SK-N-SH treated with all-trans-retinoic acid at 6 μM for 48 hours (cell line): ENCODE measurements around the gene OIT3.
A peak's percentile ranks its signal among the peaks of the same experiment; 100 is the strongest.

Source experiments
- ATAC-seq: fragments of 200-7000 bp; cut with Tn5 transposase; 3 replicates; pipeline ENCODE4 v1.9.1; 2020; ENCODE audit warnings: mild to moderate bottlenecking, moderate library complexity
- ARNTL ChIP-seq: fragments of 450-650 bp; formaldehyde crosslinking; IDR thresholded peaks from 2 replicates; pipeline ENCODE4 v1.5.0; 2020; ENCODE audit warnings: low read depth, mild to moderate bottlenecking, moderate library complexity, borderline replicate concordance
- BACH2 ChIP-seq: fragments of 250-450 bp; sonication (Bioruptor Pico); IDR thresholded peaks from 2 replicates; pipeline ENCODE4 v1.9.0; 2021; ENCODE audit warnings: mild to moderate bottlenecking, borderline replicate concordance
- CSDC2 ChIP-seq: fragments of 250-450 bp; sonication (Bioruptor Pico); IDR thresholded peaks from 2 replicates; pipeline ENCODE4 v1.5.0; 2020; ENCODE audit warnings: mild to moderate bottlenecking, moderate library complexity
- ESRRG ChIP-seq: fragments of 250-450 bp; sonication (Bioruptor Pico); IDR thresholded peaks from 2 replicates; pipeline ENCODE4 v1.6.1; 2021; ENCODE audit warnings: mild to moderate bottlenecking
- GLIS3 ChIP-seq: fragments of 250-450 bp; sonication (Bioruptor Pico); IDR thresholded peaks from 2 replicates; pipeline ENCODE4 v1.5.0; 2020; ENCODE audit warnings: mild to moderate bottlenecking, moderate library complexity
- ISL1 ChIP-seq: fragments of 250-450 bp; sonication (Bioruptor Pico); IDR thresholded peaks from 2 replicates; pipeline ENCODE4 v2.1.2; 2022; ENCODE audit warnings: mild to moderate bottlenecking, moderate library complexity
- PPARA ChIP-seq: fragments of 250-450 bp; sonication (Bioruptor Pico); IDR thresholded peaks from 2 replicates; pipeline ENCODE4 v1.5.0; 2020; ENCODE audit warnings: mild to moderate bottlenecking, borderline replicate concordance
- RARB ChIP-seq: fragments of 250-450 bp; sonication (Bioruptor Pico); IDR thresholded peaks from 2 replicates; pipeline ENCODE4 v1.8.0; 2021; ENCODE audit warnings: mild to moderate bottlenecking, moderate library complexity
- TCF4 ChIP-seq: fragments of 250-450 bp; sonication (Bioruptor Pico); IDR thresholded peaks from 2 replicates; pipeline ENCODE4 v1.8.0; 2021; ENCODE audit warnings: mild to moderate bottlenecking, moderate library complexity, borderline replicate concordance
- TOX ChIP-seq: fragments of 250-450 bp; sonication (Bioruptor Pico); IDR thresholded peaks from 2 replicates; pipeline ENCODE4 v1.8.0; 2021; ENCODE audit warnings: mild to moderate bottlenecking, moderate library complexity, borderline replicate concordance
- ZFP3 ChIP-seq: fragments of 250-450 bp; sonication (Bioruptor Pico); IDR thresholded peaks from 2 replicates; pipeline ENCODE4 v1.5.0; 2020; ENCODE audit warnings: mild to moderate bottlenecking, moderate library complexity
- ZFP30 ChIP-seq: fragments of 450-650 bp; formaldehyde crosslinking; IDR thresholded peaks from 2 replicates; pipeline ENCODE4 v1.5.0; 2022; ENCODE audit warnings: mild to moderate bottlenecking, moderate library complexity
- ZNF565 ChIP-seq: fragments of 450-650 bp; formaldehyde crosslinking; conservative IDR thresholded peaks from 2 replicates; pipeline ENCODE4 v1.5.0; 2020; ENCODE audit warnings: low read depth, mild to moderate bottlenecking, moderate library complexity
- ZNF70 ChIP-seq: fragments of 450-650 bp; formaldehyde crosslinking; IDR thresholded peaks from 2 replicates; pipeline ENCODE4 v1.5.0; 2020; ENCODE audit warnings: mild to moderate bottlenecking, moderate library complexity
- ZNF8 ChIP-seq: fragments of 450-650 bp; formaldehyde crosslinking; IDR thresholded peaks from 2 replicates; pipeline ENCODE4 v1.5.0; 2020; ENCODE audit warnings: mild to moderate bottlenecking, moderate library complexity
- TF ChIP-seq, protein P1 (sequence below): fragments of 250-450 bp; sonication (Bioruptor Pico); IDR thresholded peaks from 2 replicates; pipeline ENCODE4 v1.5.0; 2020; ENCODE audit warnings: mild to moderate bottlenecking, moderate library complexity
- TF ChIP-seq, protein P2 (sequence below): fragments of 250-450 bp; sonication (Bioruptor Pico); IDR thresholded peaks from 2 replicates; pipeline ENCODE4 v1.5.1; 2020; ENCODE audit warnings: low read depth, mild to moderate bottlenecking, moderate library complexity
- TF ChIP-seq, protein P3 (sequence below): fragments of 250-450 bp; sonication (Bioruptor Pico); IDR thresholded peaks from 2 replicates; pipeline ENCODE4 v1.8.0; 2020; ENCODE audit warnings: mild to moderate bottlenecking, moderate library complexity, borderline replicate concordance
- TF ChIP-seq, protein P4 (sequence below): fragments of 250-450 bp; sonication (Bioruptor Pico); IDR thresholded peaks from 2 replicates; pipeline ENCODE4 v1.8.0; 2021; ENCODE audit warnings: low read depth, mild to moderate bottlenecking, moderate library complexity, borderline replicate concordance
- TF ChIP-seq, protein P5 (sequence below): fragments of 250-450 bp; sonication (Bioruptor Pico); IDR thresholded peaks from 2 replicates; pipeline ENCODE4 v1.5.1; 2021; ENCODE audit warnings: mild to moderate bottlenecking, moderate library complexity

OIT3 gene

DNA sequence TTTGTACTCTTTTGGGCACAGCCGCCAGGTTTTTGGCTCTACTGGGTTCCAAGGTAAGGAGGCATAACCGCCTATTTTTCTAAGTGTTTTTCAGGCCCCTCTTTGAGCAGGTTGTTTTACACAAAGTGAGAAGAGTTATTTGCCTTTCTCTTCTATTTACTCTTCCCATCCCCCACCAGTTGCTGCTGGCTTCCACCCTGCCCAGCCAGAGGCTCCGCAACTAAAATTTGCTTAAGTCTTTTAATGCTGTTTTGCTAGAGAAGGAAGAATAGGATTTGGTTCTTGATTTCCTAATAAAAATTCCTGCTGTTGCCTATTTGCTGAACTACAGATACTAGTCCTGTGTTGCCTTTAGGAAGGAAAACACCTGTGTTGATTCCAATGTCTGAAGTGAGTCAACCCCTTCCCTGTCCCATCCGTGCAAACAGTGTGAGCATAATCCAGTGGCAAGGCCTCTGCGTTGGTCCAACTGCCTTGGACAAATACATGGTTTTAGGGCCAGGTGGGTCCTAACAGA lies 59.2 kb downstream of the OIT3 start:
- ATAC-seq, result no peak
- no peak for TF ChIP-seq ZFP3 (CRISPR knock-in tag)
- TF ChIP-seq BACH2 (CRISPR knock-in tag), result no peak
- no peak for TF ChIP-seq GLIS3
- no peak for TF ChIP-seq ESRRG
- TF ChIP-seq PPARA (CRISPR knock-in tag), result no peak
- TF ChIP-seq, protein P1, sequence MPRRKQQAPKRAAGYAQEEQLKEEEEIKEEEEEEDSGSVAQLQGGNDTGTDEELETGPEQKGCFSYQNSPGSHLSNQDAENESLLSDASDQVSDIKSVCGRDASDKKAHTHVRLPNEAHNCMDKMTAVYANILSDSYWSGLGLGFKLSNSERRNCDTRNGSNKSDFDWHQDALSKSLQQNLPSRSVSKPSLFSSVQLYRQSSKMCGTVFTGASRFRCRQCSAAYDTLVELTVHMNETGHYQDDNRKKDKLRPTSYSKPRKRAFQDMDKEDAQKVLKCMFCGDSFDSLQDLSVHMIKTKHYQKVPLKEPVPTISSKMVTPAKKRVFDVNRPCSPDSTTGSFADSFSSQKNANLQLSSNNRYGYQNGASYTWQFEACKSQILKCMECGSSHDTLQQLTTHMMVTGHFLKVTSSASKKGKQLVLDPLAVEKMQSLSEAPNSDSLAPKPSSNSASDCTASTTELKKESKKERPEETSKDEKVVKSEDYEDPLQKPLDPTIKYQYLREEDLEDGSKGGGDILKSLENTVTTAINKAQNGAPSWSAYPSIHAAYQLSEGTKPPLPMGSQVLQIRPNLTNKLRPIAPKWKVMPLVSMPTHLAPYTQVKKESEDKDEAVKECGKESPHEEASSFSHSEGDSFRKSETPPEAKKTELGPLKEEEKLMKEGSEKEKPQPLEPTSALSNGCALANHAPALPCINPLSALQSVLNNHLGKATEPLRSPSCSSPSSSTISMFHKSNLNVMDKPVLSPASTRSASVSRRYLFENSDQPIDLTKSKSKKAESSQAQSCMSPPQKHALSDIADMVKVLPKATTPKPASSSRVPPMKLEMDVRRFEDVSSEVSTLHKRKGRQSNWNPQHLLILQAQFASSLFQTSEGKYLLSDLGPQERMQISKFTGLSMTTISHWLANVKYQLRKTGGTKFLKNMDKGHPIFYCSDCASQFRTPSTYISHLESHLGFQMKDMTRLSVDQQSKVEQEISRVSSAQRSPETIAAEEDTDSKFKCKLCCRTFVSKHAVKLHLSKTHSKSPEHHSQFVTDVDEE (CRISPR knock-in tag), result no peak
- TF ChIP-seq ZFP30, result no peak

DNA sequence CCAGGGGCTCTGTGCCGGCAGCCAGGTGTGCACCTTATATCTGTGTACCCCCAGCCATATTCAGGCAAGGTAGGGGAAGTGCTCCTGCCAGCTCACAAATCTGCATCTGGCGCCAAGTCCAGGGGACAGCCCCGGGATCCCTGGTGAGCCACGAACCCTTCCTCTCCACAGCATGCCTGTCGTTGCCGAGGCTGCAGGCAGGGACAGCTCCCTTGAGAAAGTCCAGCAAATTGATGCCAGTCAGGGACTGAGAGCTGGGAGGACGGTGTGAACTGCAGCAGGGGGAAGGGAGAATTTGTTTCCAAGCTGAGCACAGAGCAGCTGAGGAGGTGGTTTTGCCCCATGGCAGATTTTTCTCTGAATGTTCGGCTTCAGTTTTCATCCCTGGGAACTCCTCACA lies 60.1 kb downstream of the OIT3 start:
- TF ChIP-seq TOX (CRISPR knock-in tag) (no peak), ESRRG (no peak), ISL1 (CRISPR knock-in tag) (no peak), ZNF565 (no peak), ZNF70 (CRISPR knock-in tag) (no peak), CSDC2 (CRISPR knock-in tag) (no peak), BACH2 (CRISPR knock-in tag) (no peak), ZFP30 (no peak), RARB (CRISPR knock-in tag) (no peak), ARNTL (CRISPR knock-in tag) (no peak), TCF4 (no peak)
- TF ChIP-seq, protein P2, sequence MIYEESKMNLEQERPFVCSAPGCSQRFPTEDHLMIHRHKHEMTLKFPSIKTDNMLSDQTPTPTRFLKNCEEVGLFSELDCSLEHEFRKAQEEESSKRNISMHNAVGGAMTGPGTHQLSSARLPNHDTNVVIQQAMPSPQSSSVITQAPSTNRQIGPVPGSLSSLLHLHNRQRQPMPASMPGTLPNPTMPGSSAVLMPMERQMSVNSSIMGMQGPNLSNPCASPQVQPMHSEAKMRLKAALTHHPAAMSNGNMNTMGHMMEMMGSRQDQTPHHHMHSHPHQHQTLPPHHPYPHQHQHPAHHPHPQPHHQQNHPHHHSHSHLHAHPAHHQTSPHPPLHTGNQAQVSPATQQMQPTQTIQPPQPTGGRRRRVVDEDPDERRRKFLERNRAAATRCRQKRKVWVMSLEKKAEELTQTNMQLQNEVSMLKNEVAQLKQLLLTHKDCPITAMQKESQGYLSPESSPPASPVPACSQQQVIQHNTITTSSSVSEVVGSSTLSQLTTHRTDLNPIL, result no peak
- TF ChIP-seq, protein P3, sequence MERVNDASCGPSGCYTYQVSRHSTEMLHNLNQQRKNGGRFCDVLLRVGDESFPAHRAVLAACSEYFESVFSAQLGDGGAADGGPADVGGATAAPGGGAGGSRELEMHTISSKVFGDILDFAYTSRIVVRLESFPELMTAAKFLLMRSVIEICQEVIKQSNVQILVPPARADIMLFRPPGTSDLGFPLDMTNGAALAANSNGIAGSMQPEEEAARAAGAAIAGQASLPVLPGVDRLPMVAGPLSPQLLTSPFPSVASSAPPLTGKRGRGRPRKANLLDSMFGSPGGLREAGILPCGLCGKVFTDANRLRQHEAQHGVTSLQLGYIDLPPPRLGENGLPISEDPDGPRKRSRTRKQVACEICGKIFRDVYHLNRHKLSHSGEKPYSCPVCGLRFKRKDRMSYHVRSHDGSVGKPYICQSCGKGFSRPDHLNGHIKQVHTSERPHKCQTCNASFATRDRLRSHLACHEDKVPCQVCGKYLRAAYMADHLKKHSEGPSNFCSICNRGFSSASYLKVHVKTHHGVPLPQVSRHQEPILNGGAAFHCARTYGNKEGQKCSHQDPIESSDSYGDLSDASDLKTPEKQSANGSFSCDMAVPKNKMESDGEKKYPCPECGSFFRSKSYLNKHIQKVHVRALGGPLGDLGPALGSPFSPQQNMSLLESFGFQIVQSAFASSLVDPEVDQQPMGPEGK (CRISPR knock-in tag), result no peak
- TF ChIP-seq, protein P4, sequence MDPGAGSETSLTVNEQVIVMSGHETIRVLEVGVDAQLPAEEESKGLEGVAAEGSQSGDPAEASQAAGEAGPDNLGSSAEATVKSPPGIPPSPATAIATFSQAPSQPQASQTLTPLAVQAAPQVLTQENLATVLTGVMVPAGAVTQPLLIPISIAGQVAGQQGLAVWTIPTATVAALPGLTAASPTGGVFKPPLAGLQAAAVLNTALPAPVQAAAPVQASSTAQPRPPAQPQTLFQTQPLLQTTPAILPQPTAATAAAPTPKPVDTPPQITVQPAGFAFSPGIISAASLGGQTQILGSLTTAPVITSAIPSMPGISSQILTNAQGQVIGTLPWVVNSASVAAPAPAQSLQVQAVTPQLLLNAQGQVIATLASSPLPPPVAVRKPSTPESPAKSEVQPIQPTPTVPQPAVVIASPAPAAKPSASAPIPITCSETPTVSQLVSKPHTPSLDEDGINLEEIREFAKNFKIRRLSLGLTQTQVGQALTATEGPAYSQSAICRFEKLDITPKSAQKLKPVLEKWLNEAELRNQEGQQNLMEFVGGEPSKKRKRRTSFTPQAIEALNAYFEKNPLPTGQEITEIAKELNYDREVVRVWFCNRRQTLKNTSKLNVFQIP (CRISPR knock-in tag), result no peak
- peak; percentile 40; the same call in 2 of the 3 replicates for ATAC-seq

DNA sequence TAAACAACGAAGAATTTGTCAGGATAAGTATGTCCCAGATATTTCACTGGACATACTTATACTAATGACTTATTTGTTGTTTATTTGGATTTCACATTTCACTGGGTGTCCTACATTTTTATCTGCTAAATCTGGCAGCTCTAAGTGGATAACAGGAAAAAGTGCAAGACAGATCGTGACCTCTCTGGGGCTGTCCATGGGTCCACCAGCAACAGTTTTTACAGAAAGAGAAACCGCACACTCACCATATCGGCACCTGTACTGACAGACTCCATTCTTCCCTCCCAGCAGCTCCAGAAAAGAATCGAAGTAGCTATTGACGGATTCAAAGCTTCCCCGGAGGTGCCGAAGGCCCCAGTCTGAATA lies 60.7 kb downstream of the OIT3 start:
- ATAC-seq, result no peak
- TF ChIP-seq ZNF8 (CRISPR knock-in tag) (no peak), ARNTL (CRISPR knock-in tag) (no peak), ZFP3 (CRISPR knock-in tag) (no peak), TCF4 (no peak), BACH2 (CRISPR knock-in tag) (no peak), CSDC2 (CRISPR knock-in tag) (no peak)
- TF ChIP-seq, protein P5, sequence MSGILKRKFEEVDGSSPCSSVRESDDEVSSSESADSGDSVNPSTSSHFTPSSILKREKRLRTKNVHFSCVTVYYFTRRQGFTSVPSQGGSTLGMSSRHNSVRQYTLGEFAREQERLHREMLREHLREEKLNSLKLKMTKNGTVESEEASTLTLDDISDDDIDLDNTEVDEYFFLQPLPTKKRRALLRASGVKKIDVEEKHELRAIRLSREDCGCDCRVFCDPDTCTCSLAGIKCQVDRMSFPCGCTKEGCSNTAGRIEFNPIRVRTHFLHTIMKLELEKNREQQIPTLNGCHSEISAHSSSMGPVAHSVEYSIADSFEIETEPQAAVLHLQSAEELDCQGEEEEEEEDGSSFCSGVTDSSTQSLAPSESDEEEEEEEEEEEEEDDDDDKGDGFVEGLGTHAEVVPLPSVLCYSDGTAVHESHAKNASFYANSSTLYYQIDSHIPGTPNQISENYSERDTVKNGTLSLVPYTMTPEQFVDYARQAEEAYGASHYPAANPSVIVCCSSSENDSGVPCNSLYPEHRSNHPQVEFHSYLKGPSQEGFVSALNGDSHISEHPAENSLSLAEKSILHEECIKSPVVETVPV (CRISPR knock-in tag), result no peak
- TF ChIP-seq, protein P3 (CRISPR knock-in tag), result no peak
- TF ChIP-seq, protein P4 (CRISPR knock-in tag), result no peak
